Measurements from ENCODE around the gene LCNL1.

LCNL1 gene

GRCh38 chr9:136939996-136940525 is 42.7 kb upstream of the LCNL1 start:
- TF ChIP-seq ZFX (IDR thresholded peaks at IDR 0.05; ENCODE audit: borderline replicate concordance): no peak
- TF ChIP-seq, protein P1, sequence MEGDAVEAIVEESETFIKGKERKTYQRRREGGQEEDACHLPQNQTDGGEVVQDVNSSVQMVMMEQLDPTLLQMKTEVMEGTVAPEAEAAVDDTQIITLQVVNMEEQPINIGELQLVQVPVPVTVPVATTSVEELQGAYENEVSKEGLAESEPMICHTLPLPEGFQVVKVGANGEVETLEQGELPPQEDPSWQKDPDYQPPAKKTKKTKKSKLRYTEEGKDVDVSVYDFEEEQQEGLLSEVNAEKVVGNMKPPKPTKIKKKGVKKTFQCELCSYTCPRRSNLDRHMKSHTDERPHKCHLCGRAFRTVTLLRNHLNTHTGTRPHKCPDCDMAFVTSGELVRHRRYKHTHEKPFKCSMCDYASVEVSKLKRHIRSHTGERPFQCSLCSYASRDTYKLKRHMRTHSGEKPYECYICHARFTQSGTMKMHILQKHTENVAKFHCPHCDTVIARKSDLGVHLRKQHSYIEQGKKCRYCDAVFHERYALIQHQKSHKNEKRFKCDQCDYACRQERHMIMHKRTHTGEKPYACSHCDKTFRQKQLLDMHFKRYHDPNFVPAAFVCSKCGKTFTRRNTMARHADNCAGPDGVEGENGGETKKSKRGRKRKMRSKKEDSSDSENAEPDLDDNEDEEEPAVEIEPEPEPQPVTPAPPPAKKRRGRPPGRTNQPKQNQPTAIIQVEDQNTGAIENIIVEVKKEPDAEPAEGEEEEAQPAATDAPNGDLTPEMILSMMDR (IDR thresholded peaks at IDR 0.05): no peak
- H3K27ac ChIP-seq: 0 out of 2 replicates have a peak overlapping the region, but pooled peaks have one; percentile 25

GRCh38 chr9:136940526-136941230 is 42.1 kb upstream of the LCNL1 start:
- TF ChIP-seq, protein P1 (IDR thresholded peaks at IDR 0.05): no peak
- TF ChIP-seq ZFX (IDR thresholded peaks at IDR 0.05; ENCODE audit: borderline replicate concordance): no peak
- 0 out of 2 replicates have a peak overlapping the region, but pooled peaks have one; percentile 25 for H3K27ac ChIP-seq

DNA sequence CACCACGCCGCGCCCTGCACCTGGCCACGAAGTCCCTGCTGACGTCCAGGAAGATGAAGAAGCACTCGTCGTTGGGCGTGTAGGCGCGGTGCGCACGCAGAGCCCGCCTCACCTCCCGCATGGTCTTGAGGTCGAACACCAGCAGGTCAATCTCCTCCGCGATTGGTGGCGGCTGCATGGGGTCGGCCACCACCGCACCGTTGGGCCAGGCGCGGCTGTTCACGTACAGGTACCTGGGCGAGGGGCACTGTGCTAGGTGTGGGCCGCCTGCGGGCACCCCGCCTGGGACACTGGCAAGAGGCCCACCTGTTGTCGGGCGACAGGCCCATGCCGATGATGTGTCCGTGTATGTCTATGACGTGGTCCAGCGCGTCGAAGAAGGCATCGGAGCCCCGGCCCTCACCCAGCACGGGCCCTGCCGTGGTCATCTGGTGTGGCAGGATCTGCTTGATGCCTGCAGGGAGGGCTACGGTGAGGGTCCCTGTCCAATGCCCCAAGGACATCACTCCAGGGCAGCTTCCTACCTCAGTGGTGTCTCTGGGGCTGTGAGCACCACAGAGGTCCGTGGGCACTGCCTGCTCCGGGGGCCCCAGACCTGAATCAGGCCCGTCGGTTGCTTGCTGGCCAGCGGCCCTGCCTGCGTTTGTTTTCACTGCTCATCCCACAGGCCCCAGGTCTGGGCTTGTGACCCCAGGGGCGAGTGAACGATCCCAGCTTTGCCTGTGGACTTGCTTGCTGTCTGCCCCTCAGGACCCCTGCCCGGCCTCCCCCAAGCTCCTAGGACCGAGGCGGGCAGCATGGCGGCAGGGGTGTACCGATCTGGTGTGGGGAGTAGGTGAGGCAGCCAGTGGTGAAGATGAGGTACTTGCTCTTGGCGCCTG is 41.3 kb upstream of the LCNL1 start:
- TF ChIP-seq, protein P1 (IDR thresholded peaks at IDR 0.05): no peak
- no peak for TF ChIP-seq ZFX (IDR thresholded peaks at IDR 0.05; ENCODE audit: borderline replicate concordance)

DNA sequence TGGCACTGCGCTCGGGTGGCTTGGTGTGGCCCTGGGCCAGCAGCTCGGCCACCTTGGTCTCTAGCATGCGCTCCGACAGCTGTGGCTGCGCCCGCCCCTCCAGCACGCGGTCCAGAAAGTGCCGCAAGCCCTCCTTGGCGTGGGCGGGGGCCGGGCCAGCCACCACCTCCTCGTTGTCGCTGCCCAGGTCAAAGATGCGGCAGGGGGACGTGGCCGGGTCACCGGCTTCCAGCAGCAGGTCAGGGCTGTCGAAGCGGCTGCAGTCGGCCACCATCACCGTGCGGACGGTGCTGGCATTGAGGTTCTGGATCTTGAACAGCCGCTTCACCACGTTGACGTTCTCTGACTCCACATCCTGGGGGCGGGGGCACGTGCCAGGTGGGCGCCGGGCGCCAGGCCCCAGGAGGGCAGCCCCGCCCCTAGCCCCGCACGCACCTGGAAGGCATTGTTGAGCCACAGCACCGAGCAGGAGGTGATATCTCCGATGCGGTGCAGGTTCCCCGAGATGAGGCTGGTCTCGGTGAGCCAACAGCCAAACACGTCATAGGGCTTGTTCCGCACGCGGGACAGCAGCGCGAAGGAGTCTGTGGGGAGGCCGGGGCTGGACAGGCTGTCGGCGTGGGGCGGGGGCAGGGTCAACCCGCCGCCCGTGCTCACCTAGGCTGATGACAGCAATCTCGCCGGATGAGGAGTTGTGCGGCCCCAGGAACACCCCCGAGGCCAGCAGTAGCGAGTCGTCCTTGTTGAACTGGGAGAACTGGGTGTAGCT is 40.5 kb upstream of the LCNL1 start:
- no peak for TF ChIP-seq ZFX (IDR thresholded peaks at IDR 0.05; ENCODE audit: borderline replicate concordance)
- TF ChIP-seq, protein P1 (IDR thresholded peaks at IDR 0.05): no peak
- H3K27ac ChIP-seq: peak overlapping the region; percentile 91

More for the DNA sequence above, 41.3 kb upstream of the LCNL1 start:
- H3K27ac ChIP-seq: no peak overlapping the region

DNA sequence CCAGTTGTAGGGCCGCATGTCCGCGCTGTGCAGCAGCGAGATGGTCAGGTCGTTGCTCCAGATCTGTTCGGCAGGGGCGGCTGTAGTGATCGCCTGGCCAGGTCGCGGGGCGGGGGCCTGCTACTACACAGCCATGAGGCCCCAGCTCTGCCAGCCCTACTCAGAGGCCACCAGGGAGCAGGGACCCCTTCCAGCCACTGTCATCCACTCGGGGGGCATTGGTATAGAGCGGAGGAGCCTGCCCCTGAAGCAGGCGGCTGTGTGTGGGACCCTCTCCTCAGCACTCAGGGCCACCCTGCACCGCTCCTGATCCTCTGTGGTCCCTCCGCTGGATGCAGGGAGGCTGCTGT is 39.9 kb upstream of the LCNL1 start:
- peak overlapping the region; percentile 91 for H3K27ac ChIP-seq

More for the DNA sequence above, 39.9 kb upstream of the LCNL1 start:
- TF ChIP-seq, protein P1 (IDR thresholded peaks at IDR 0.05): no peak
- TF ChIP-seq ZFX (IDR thresholded peaks at IDR 0.05; ENCODE audit: borderline replicate concordance): no peak
